GM21717 (cell line): ENCODE results near the gene WWP2.

Source experiments
- ATAC-seq: cut with Tn5 transposase; IDR thresholded peaks from one replicate; pipeline ENCODE4 v1.9.1; 2021; ENCODE audit warnings: mild to moderate bottlenecking, moderate library complexity; ENCODE audit not compliant: unreplicated experiment

Gene WWP2

GRCh38 chr16:69888005-69888590 is 126.0 kb downstream of the WWP2 start:
- ATAC-seq: no peak

- ATAC-seq: no peak
Measured at GRCh38 chr16:69889295-69889964, 127.3 kb downstream of the WWP2 start.

- ATAC-seq: no peak
Measured at GRCh38 chr16:69890114-69890891, 128.2 kb downstream of the WWP2 start.

DNA sequence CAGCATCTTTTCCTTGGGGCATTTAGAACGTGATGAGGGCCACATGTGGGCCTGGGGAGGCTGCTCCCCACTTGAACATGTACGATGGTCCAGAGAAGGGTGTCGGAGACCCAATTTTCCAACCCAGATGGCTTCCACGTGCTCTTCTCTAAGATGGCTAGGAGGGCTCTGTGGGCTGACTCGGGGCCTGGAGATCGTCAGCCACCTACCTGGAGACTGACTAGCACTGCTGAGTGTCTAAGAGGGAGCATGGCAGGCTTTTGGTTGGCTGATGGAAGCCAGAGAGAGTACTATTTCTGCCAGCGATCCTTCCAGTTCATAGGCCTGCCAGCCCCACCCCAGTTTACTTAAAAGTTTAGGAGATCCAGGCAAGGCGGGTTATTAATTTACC is 128.8 kb downstream of the WWP2 start:
- no peak for ATAC-seq

DNA sequence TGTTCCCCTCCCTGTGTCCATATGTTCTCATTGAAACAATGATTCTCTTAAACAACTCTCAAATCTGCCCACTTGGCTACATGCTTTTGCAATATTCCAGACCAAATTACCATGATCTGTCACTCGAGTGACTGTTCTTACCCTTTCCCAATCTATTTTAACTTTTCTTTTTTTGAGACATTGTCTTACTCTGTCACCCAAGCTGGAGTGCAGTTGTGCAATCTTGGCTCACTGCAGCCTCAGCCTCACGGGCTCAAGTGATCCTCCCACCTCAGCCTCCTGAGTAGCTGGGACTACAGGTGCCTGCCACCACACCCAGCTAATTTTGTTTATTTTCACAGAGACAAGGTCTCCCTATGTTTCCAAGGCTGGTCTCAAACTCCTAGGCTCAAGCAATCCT is 130.2 kb downstream of the WWP2 start:
- ATAC-seq: no peak

- ATAC-seq: no peak
Measured at GRCh38 chr16:69893106-69893505, 131.0 kb downstream of the WWP2 start.

GRCh38 chr16:69894676-69895075 is 132.5 kb downstream of the WWP2 start:
- ATAC-seq: no peak

- ATAC-seq: no peak
Measured at GRCh38 chr16:69903865-69904415, 141.8 kb downstream of the WWP2 start.

DNA sequence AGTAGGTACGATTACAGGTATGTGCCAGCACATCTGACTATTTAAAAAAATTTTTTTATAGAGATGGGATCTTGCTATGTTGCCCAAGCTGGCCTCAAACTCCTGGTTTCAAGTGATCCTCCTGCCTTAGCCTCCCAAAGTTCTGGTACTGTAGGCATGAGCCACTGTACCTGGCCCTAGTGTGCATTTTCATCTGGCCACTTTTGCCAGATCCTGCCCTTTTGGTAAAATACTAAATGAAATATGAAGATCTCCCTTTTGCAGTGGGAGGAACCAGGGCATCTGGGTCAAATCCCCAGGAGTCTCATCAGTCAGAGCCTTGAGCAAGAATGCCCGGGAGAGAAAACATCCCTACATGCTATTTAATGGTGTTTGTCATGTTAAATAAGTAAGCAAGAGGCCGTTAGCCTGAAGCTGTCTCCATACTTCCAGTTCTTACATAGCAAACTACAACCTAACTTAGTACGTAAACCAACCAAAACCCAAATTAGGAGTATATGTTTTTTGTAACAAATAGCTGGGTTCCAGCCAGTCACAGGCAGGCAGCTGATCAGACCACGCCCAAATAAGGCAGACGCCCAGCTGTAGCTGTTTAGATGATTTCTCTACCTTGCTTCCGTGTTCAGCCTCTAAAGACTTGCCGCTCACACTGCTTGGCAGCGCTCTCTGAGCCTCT is 142.5 kb downstream of the WWP2 start:
- ATAC-seq: no peak

- ATAC-seq: no peak
Measured at GRCh38 chr16:69905171-69905555, 143.0 kb downstream of the WWP2 start.

GRCh38 chr16:69906838-69907401 is 144.8 kb downstream of the WWP2 start:
- no peak for ATAC-seq

- no peak for ATAC-seq
Measured at GRCh38 chr16:69909043-69909442, 146.9 kb downstream of the WWP2 start.

DNA sequence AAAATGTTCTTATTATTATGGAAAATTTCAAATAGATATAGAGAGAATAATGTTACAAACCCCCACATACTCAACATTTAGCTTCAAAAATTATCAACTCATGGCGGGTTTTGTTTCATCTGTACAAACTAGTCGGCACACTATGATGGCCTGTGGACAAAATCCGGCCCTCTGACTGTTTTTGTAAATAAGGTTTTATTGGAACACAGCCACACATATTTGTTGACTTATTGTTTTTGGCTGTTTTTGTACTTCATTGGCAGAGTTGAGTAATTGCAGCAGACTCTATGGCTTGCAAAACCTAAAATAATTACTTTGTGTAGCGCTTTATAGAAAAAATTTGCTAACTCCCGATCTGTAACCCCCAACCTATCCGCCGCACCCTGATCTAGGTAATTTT is 147.6 kb downstream of the WWP2 start:
- ATAC-seq: no peak

- no peak for ATAC-seq
Measured at GRCh38 chr16:69910964-69911363, 148.8 kb downstream of the WWP2 start.

DNA sequence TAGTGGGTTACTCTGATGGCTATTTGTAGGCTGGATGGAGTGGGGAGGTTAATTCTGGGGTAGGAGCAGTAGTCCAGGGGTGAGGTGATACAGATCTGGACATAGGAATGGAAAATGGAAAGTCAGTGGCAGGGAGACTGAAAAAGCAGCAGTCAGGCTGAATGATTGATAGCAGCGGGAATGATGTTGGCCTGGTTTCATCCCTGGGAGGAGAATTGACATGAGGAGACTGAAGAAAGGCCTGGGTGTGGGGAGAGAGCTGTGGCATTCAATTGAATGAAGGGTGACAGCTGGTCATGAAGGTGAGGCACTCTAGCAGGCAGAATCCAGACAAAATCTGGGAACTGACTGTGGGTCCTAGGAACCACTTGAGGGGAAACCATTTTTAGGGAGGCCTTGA is 154.3 kb downstream of the WWP2 start:
- ATAC-seq: no peak

- no peak for ATAC-seq
Measured at GRCh38 chr16:69917311-69917710, 155.2 kb downstream of the WWP2 start.

DNA sequence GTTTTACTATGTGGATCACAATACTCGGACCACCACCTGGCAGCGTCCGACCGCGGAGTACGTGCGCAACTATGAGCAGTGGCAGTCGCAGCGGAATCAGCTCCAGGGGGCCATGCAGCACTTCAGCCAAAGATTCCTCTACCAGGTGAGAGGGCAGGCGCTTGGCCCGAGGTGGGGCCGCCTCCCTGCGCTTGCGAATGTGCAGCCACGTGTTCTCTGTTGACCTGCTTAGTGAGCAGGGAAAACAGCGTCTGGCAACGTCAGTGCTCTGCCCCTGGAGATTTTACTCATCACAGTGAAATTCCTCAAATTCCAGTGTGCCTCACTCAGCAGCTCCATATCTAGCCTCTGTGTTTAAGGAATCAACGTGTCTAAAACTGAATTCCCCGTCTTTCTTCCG is 155.6 kb downstream of the WWP2 start:
- no peak for ATAC-seq

DNA sequence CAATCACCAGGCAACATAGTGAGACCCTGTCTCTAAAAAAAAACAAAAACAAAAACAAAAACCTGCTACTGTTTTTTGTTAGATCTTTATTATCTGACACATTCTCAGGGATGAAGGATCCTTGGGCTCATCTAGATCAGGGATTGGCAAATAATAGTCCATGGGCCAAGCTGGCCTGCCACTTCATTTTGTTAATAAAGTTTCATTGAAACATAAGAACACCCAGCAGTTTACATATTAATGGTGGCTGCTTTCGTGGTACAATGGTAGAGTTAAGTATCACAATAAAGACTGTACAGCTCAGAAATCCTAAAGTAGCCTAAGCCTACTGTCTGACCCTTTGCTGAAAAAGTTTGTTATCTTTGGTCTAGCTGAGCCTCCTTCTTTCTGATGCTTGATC is 156.1 kb downstream of the WWP2 start:
- no peak for ATAC-seq

DNA sequence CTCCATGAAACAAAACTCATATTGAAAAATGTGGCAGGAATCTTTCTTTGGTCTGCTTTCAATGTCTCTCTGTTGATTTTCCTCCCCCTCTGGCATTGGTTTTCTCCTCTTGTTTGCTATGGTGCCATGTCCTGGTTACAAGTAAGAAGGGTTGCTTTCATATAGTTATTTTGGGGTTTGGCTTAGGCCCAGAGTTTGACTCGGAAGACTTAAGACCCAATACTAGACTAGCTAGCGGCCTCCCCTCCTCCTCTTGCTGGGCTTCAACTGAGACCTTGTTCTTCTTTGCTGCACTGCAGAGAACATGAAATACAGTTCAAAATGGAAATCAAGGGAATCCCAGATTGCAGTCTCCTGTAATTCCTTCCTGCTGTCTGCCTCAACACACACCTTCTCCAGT is 159.0 kb downstream of the WWP2 start:
- ATAC-seq: no peak

- ATAC-seq: no peak
Measured at GRCh38 chr16:69922200-69922599, 160.1 kb downstream of the WWP2 start.
